HG02884 (cell line): ENCODE data around the gene NLRP8.
"Not testable (repeated sequence)": the region's sequence is repeated elsewhere in the genome, so short reads cannot be mapped to it uniquely, and the experiment has no call there.

Source experiments
- ATAC-seq: cut with Tn5 transposase; IDR thresholded peaks from one replicate; pipeline ENCODE4 v1.9.1; 2021; ENCODE audit warnings: mild to moderate bottlenecking, moderate library complexity; ENCODE audit not compliant: unreplicated experiment

Gene NLRP8

DNA sequence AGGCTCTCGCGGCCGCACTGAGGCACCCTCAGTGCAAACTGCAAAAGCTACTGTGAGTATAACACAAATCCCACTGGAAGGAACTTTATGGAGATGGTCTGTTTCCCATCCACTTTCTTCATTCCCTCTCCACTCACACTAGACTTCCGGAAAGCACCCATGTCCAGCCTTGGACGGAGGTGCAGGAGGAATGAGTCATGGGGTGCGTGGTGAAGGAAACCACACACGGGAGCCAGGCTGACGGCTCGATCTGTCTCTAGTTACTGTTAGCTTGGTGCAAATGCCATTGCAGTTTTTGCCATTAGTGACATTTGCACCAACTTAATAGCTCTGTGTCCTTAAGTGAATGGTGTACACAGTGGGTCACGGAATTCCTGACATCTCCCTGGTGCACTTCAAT is 14.6 kb downstream of the NLRP8 start:
- no peak for ATAC-seq

DNA sequence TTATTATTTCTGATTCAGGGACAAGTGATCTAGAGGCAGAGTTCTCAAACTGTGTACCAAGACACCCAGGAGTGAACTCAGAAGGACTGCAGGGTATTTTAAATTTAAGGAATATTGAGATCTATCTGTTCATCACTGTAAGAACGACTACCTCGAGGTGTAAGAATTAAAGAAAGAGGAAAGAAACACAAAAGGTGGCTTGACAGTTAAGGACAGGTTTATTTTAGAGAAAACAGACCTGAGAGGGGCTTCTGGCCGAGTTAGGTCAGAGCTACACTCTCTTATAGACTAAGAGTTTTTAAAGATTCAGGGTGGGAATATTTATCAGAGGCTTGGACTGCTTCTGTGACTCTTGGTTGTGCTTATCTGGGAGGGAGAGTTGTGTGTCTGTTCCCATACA is 26.4 kb downstream of the NLRP8 start:
- ATAC-seq = no peak

DNA sequence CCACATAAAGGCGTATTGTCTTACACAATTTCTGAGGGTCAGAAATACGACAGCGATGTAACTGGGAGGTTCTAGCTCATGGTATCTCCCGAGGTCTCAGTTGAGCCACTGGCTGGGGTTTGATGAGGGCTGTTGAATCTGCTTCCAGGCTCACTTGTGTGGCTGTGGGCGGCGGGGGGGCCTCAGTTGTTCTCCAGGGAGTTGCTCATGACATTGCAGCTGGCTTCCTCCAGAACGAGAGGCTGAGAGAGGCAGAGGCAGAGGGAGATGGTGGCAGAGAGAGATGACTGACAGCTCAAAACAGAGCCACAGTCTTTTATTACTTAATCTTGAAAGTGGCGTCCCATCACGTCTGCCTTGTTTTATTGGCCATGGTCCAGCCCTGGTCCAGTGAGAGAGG is 32.8 kb downstream of the NLRP8 start:
- no peak for ATAC-seq

DNA sequence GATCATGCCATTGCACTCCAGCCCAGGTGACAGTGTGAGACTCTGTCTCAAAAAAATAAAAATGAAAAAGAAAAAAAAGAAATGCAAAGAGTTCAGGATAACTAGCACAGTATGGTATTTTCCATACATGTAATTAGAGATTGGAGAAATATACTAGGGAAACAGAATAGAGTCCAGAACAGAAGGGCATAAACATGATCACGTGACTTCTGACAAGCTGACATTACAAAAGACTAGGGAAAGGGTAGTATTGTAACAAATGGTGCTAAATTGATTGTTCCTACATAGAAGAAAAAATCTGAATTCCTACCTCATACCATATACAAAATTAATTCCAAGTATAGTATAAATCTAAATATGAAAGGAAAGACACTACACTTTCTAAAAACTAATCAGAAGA is 37.6 kb downstream of the NLRP8 start:
- no peak for ATAC-seq

DNA sequence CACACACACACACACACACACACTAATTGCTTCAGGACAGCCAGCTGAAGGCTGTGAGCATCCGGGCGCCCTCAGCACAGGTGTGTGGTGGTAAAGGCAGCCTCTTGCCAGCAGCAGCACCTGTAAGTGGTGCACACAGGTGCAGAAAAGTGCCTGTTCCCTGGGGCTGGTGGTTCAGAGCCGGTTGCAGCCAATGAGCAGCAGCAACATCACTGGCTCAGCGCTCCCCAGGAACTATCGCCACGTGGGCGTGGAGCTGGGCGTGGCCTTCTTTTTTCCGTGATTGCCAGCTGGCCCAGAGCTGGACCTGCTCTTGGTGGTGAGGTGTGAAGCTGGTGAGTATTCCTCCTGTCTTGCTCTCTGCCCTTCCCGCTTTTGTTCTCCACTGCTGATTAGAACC is 38.9 kb downstream of the NLRP8 start, which contains the start of gene NLRP5:
TSS of gene NLRP5 (plus strand) at position 289 of the 400 bp plus-strand sequence.
- ATAC-seq = no peak

DNA sequence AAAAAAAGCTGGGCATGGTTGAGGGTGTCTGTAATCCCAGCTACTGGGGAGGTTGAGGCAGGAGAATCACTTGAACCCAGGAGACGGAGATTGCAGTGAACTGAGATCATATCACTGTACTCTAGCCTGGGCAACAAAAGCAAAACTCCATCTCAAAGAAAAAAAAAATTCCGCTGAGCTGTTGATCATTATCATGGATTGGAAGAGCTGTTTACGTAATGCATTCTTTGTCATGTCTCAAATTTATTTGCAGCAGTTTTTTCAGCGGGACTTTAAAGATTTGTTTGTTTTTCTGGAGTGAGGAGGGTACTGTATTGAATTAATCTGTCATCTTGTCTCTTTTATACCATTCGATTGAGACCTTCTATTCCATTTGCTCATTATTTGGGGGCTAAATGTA is 43.2 kb downstream of the NLRP8 start:
- ATAC-seq = no peak

DNA sequence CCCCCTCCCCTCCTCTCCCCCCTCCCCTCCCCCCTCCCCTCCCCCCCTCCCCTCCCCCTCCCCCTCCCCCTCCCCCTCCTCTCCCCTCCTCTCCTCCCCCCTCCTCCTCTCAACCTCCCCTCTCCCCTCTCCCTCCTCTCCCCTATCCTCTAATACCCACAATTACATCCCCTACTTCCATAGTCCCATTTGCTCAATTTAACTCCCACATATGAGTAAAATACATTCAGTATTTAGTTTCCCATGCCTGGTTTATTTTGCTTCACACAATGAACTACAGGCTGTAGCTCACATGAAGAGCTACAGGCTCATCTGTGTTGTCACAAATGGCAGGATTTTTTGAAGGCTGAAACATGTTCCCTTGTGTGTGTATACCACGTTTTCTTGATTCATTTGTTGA is 45.9 kb downstream of the NLRP8 start:
- ATAC-seq = no peak

DNA sequence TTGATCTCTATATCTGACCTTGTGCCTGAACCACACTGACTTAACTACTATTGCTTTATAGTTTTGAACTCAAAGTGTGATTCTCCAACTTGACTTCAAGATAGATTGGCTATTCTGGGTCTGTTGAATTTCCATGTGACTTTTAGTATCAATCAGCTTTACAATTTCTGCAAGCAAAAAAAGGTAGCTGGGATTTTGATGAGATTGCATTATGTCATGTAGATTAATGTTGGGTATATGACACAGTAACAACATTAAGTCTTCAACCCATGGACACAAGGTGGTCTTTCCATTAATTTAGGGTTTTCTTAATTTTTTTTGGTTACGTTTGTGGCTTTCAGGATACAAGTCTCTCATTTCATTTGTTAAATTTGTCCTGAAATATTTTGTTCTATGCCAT is 67.1 kb downstream of the NLRP8 start:
- no peak for ATAC-seq

DNA sequence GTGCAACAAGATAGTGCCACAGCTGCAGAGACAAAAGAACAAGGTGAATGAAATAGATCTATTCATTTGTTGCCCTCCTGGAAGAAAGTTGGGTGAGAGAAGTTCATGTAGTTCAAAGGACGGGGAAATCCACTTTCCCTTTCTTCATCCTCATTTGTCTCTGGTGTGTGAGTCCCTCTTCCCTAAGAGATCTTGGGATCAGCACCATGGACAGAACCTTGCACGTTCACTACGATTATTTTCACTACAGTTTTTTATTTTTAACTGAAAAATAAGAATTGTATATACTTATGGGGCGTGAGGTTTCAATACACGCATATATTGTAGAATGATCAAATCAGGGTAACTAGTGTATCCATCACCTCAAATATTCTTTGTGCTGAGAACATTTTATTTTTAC is 68.1 kb downstream of the NLRP8 start:
- no peak for ATAC-seq

DNA sequence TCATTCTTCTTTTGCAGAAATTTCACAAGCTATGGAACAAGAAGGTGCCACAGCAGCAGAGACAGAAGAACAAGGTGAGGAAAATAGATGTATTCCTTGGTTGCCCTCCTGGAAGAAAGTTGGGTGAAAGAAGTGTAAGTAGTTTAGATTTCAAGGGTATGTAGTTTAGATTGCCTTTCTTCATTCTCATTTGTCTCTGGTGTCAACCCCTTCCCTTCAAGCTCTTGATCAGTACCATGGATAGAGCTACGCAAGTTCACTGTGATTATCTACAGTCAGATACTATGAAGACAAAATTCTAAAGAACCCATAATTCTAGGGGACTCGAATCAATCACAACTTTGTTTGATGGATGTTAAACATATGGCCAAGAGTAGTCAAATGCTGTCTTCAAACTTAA is 71.7 kb downstream of the NLRP8 start:
- not testable (repeated sequence) for ATAC-seq

DNA sequence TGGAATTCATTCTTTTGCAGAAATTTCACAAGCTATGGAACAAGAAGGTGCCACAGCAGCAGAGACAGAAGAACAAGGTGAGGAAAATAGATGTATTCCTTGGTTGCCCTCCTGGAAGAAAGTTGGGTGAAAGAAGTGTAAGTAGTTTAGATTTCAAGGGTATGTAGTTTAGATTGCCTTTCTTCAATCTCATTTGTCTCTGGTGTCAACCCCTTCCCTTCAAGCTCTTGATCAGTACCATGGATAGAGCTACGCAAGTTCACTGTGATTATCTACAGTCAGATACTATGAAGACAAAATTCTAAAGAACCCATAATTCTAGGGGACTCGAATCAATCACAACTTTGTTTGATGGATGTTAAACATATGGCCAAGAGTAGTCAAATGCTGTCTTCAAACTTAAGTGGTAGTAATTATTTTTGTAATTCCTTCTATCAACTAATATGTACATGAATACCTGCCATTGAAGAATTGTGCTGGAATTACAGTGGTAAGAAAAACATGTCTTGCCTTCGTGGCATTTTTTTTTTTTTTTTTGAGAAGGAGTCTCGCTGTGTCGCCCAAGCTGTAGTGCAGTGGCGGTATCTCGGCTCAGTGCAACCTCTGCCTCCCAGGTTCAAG is 72.8 kb downstream of the NLRP8 start:
- not testable (repeated sequence) for ATAC-seq

DNA sequence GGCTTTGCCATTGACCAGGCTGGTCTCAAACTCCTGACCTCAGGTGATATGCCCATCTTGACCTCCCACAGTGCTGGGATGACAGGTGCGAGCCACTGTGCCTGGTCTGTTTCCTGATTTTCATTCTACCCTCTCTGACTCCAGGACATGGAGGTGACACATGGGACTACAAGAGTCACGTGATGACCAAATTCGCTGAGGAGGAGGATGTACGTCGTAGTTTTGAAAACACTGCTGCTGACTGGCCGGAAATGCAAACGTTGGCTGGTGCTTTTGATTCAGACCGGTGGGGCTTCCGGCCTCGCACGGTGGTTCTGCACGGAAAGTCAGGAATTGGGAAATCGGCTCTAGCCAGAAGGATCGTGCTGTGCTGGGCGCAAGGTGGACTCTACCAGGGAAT is 79.1 kb downstream of the NLRP8 start:
- ATAC-seq = no peak
